Loucy (cell line): ENCODE measurements around the gene TCEAL3.
"Not testable (repeated sequence)": the region's sequence is repeated elsewhere in the genome, so short reads cannot be mapped to it uniquely, and the experiment has no call there.

Source experiments
- H2AFZ ChIP-seq: fragments of 200-600 bp; sonication (generic); 2 replicates; pipeline ENCODE4 v1.6.0; 2016; ENCODE audit warnings: antibody characterized with exemption, mild to moderate bottlenecking, low read length, moderate library complexity
- H3F3A ChIP-seq: fragments of 200-600 bp; 2 replicates; pipeline ENCODE4 v1.6.0; 2016; ENCODE audit warnings: antibody characterized with exemption, low read depth, mild to moderate bottlenecking
- H3K27me3 ChIP-seq: fragments of 200-600 bp; sonication (generic); 2 replicates; pipeline ENCODE4 v1.6.1; 2014; ENCODE audit warnings: low read length, mild to moderate bottlenecking; ENCODE audit not compliant: insufficient read depth, poor library complexity, severe bottlenecking
- H3K36me3 ChIP-seq: fragments of 200-600 bp; sonication (generic); 2 replicates; pipeline ENCODE4 v1.6.1; 2016; ENCODE audit warnings: low read length; ENCODE audit not compliant: insufficient read depth
- H3K4me1 ChIP-seq: fragments of 200-600 bp; sonication (generic); 2 replicates; pipeline ENCODE4 v1.5.1; 2014; ENCODE audit warnings: low read length, mild to moderate bottlenecking; ENCODE audit not compliant: insufficient read depth, poor library complexity, severe bottlenecking
- H3K4me2 ChIP-seq: fragments of 200-600 bp; sonication (generic); 2 replicates; pipeline ENCODE4 v1.6.0; 2014; ENCODE audit warnings: antibody characterized with exemption, low read length, low read depth, mild to moderate bottlenecking; ENCODE audit not compliant: poor library complexity, severe bottlenecking
- H3K4me3 ChIP-seq: fragments of 200-600 bp; sonication (generic); 2 replicates; pipeline ENCODE4 v1.5.1; 2014; ENCODE audit warnings: low read length, mild to moderate bottlenecking, mixed read lengths; ENCODE audit not compliant: poor library complexity, severe bottlenecking
- H3K79me2 ChIP-seq: fragments of 200-600 bp; sonication (generic); 2 replicates; pipeline ENCODE4 v1.6.1; 2014; ENCODE audit warnings: low read length; ENCODE audit not compliant: insufficient read depth
- H3K9ac ChIP-seq: fragments of 200-600 bp; sonication (generic); 2 replicates; pipeline ENCODE4 v1.6.0; 2014; ENCODE audit warnings: mild to moderate bottlenecking, low read depth, low read length, moderate library complexity; ENCODE audit not compliant: poor library complexity, severe bottlenecking
- H3K9me2 ChIP-seq: fragments of 200-600 bp; sonication (generic); replicated peaks from 2 replicates; pipeline ENCODE4 v1.6.1; 2016; ENCODE audit warnings: low read depth, low read length, mixed read lengths
- H3K9me3 ChIP-seq: fragments of 200-600 bp; sonication (generic); 2 replicates; pipeline ENCODE4 v1.6.1; 2014; ENCODE audit warnings: mild to moderate bottlenecking, antibody characterized with exemption, low read length, low read depth; ENCODE audit not compliant: insufficient read depth
- H4K20me1 ChIP-seq: fragments of 200-600 bp; sonication (generic); 2 replicates; pipeline ENCODE4 v1.6.0; 2014; ENCODE audit warnings: antibody characterized with exemption, low read length, mild to moderate bottlenecking; ENCODE audit not compliant: insufficient read depth, poor library complexity, severe bottlenecking
- CTCF ChIP-seq: fragments of 200-600 bp; sonication (generic); conservative IDR thresholded peaks from 2 replicates; pipeline ENCODE4 v1.5.1; 2014; ENCODE audit warnings: mild to moderate bottlenecking, antibody characterized with exemption, low read length
- EZH2phosphoT487 ChIP-seq: fragments of 200-600 bp; IDR thresholded peaks from 2 replicates; pipeline ENCODE4 v1.6.1; 2018; ENCODE audit warnings: antibody characterized with exemption, mild to moderate bottlenecking, moderate library complexity, borderline replicate concordance

Gene TCEAL3

GRCh38 chrX:103658681-103659433 is 51.1 kb downstream of the TCEAL3 start:
- H2AFZ ChIP-seq: no peak overlapping the region
- H3K27me3 ChIP-seq: no peaks in the 10 kb centered on the region
- no peak overlapping the region for H3K4me3 ChIP-seq
- H3K9me3 ChIP-seq: no peaks in the 10 kb centered on the region
- no peak overlapping the region for H3K4me2 ChIP-seq
- no peak for TF ChIP-seq EZH2phosphoT487
- no peak for TF ChIP-seq CTCF
- H3K9ac ChIP-seq: no peak overlapping the region
- H3K79me2 ChIP-seq: no peaks in the 10 kb centered on the region
- no peaks in the 10 kb centered on the region for H3K36me3 ChIP-seq
- H3K9me2 ChIP-seq: no peaks in the 10 kb centered on the region
- no peaks in the 10 kb centered on the region for H3K4me1 ChIP-seq
- H4K20me1 ChIP-seq: no peaks in the 10 kb centered on the region
- H3F3A ChIP-seq: no peaks in the 10 kb centered on the region

DNA sequence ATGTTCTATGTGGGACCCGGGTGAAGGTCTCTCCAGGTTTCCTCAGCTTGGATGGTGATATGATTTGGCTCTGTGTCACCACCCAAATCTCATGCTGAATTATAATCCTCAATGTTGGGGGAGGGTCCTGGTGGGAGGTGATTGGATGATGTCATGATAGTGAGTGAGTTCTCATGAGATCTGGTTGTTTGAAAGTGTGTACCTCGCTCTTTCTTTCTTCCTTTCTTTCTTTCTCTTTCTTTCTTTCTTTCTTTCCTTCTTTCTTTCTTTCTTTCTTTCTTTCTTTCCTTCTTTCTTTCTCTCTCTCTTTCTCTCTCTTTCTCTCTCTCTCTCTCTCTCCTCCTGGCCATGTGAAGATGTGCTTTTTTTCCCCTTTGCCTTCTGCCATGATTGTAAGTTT is 51.7 kb downstream of the TCEAL3 start:
- H3K79me2 ChIP-seq, H3K36me3 ChIP-seq, H4K20me1 ChIP-seq, H3K4me3 ChIP-seq, H3F3A ChIP-seq, H3K9me3 ChIP-seq, H3K9me2 ChIP-seq, H2AFZ ChIP-seq, H3K27me3 ChIP-seq, H3K9ac ChIP-seq, H3K4me1 ChIP-seq, H3K4me2 ChIP-seq: not testable (repeated sequence)
